ENCODE results near the gene PAPOLB.
"Not testable (repeated sequence)": the region's sequence is repeated elsewhere in the genome, so short reads cannot be mapped to it uniquely, and the experiment has no call there.

Gene PAPOLB

GRCh38 chr7:4861673-4862072, at the start of gene PAPOLB:
PAPOLB (minus strand) TSS chr7:4862030; CDS start chr7:4861810, 220 bp downstream.
- no peak for DNase-seq (ENCODE audit: low read depth in 2 of 2)

GRCh38 chr7:4911111-4911828, 49.4 kb upstream of the PAPOLB start:
- DNase-seq (ENCODE audit: low read depth in 2 of 2), result no peak

GRCh38 chr7:4906682-4907081, 44.9 kb upstream of the PAPOLB start:
- DNase-seq (ENCODE audit: low read depth in 2 of 2), result no peak

DNA sequence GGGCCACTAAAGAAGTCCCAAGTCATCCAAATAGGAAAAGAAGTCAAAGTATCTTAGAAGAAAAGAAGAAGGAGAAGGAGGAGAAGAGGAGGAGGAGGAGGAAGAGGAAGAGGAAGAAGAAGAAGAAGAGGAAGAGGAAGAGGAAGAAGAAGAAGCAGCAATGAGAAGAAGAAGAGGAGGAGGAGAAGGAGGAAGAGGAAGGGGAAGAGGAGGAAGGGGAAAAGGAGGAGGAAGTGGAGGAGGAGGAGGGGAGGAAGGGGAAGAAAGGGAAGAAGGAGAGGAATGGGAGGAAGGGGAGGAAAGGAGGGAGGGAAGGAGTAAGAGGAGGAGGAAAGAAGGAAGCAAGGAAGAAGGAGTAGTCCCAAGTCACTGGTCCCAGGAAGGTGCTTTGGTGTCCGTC, 43.3 kb upstream of the PAPOLB start:
- DNase-seq (ENCODE audit: low read depth in 2 of 2), result no peak

GRCh38 chr7:4904346-4904745, 42.5 kb upstream of the PAPOLB start:
- DNase-seq (ENCODE audit: low read depth in 2 of 2), result no peak

GRCh38 chr7:4895766-4896165, 33.9 kb upstream of the PAPOLB start:
- DNase-seq (ENCODE audit: low read depth in 2 of 2), result no peak

DNA sequence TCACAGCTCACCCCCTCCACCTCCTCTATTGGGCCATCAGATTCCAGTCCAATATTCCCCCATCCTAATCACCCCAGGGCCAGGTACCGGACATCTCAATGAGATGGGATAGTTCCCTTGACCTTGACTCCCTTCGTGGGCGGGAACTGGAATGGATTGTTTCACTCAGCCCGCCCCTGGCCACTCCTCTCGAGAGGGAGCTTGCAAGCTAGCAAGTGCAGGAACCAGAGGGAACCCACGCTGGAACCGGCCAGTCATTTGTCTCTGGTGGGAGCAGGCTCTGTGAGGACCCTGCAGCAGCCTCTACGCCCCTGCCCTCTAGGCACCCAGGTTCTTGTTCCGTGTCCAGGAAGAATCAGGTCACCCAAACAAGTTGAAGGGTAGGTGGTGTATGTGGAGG, 32.7 kb upstream of the PAPOLB start:
- no peak for DNase-seq (ENCODE audit: low read depth in 2 of 2)

DNA sequence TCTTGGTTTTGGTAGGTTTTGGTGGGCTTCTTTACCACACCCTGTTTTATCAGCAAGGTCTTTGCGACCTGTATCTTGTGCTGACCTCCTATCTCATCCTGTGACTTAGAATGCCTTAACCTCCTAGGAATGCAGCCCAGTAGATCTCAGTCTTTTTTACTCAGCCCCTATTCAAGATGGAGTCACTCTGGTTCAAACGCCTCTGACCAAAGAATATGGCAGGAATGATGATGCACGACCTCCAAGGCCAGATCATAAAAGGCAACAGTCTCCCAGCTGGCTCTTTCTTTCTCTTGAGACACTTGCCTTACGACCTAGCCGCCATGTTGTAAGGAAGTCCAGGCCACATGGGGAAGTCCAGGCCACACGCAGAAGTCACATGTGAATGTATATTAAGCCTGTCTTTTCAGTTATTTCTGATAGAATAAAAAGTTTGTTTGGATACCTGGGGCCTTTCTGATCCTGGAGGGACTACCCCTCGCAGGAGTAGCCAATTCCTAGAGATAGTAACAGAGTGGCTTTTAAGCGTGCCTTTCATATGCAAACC, 32.2 kb upstream of the PAPOLB start:
- DNase-seq (ENCODE audit: low read depth in 2 of 2), result no peak

GRCh38 chr7:4893188-4893587, 31.4 kb upstream of the PAPOLB start:
- not testable (repeated sequence) for DNase-seq (ENCODE audit: low read depth in 2 of 2)

- DNase-seq (ENCODE audit: low read depth in 2 of 2), result not testable (repeated sequence)
Measured at GRCh38 chr7:4891522-4891921, 29.7 kb upstream of the PAPOLB start.

DNA sequence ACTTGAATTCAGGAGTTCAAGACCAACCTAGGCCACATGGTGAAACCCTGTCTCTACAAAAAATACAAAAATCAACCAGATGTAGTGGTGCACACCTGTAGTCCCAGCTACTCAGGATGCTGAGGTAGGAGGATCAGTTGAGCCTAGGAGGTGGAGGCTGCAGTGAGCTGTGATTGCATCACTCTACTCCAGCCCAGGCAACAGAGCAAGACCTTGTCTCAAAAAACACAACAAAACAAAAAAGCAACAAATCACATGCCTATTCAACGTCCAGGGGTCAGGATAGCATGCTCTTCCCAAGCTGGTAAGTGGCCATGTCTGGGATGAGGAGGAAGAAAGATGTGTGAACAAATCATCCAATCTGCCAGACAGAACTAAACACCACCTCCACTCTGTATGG, 27.9 kb upstream of the PAPOLB start:
- DNase-seq (ENCODE audit: low read depth in 2 of 2), result no peak

- DNase-seq (ENCODE audit: low read depth in 2 of 2), result no peak
Measured at GRCh38 chr7:4888161-4888560, 26.3 kb upstream of the PAPOLB start.

DNA sequence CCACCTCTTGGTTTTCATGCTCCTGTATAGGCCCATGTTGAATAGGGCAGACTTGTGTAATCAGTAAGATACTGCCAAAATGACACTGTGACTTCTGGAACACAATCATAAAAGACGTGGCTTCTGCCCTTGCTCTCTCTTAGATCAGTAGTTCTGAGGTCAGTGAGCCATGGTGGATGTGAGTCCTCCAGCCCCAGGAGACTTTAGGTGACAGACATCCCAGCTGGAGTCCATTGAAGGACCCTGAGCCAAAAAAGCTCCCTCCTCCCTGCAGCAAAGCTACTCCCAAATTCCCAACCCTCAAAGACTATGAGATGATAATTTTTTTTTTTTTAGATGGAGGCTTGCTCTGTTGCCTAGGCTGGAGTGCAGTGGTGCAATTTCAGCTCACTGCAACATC, 24.8 kb upstream of the PAPOLB start:
- DNase-seq (ENCODE audit: low read depth in 2 of 2), result no peak

DNA sequence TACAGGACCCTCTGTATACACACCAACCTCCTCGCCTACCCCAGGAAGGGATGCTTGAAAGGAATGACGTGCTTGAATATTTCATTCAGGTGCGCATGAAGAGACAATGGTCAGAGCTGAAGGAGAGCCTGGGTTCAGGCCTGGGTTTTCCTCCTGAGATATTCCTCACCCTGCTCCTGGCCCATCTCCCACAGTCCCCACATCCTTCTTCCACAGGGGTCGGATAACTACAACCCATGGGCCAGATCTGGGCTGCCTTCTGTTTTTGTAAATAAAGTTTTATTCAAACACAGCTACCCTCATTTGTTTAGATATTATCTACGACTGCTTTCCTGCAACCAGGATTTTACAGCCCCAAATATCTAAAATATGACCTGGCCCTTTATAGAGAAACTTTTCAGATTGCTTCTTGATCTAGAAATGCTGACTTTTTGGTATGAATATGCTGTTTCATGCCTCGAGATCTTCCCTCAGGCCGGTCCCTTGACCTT, 23.5 kb upstream of the PAPOLB start:
- DNase-seq (ENCODE audit: low read depth in 2 of 2), result no peak

DNA sequence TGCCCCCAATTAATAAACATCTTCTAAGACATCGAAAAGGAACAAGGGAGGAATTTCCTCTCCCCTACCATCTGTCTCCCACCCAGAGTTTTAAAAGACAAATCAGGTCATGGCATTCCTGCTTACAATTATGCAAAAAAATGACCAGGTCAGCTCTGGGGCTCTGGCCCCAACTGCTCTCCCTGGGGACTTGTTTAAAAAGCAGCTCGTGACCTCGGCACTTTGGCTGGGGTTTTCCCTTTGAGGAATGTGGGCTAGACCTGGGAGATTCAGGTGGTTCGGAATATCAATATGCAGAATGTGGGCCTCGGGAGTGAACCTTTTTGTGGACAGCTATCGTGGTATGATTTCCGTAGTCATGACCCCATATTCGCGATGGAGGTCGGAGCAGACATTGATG, 22.3 kb upstream of the PAPOLB start:
- DNase-seq (ENCODE audit: low read depth in 2 of 2), result no peak

- peak; percentile 89 to 98 for DNase-seq (ENCODE audit: low read depth in 2 of 2)
Measured at GRCh38 chr7:4883372-4884144, 21.7 kb upstream of the PAPOLB start, which contains the start of gene RADIL. RADIL (minus strand) TSS chr7:4883716; CDS start chr7:4878139, 5,577 bp downstream.

DNA sequence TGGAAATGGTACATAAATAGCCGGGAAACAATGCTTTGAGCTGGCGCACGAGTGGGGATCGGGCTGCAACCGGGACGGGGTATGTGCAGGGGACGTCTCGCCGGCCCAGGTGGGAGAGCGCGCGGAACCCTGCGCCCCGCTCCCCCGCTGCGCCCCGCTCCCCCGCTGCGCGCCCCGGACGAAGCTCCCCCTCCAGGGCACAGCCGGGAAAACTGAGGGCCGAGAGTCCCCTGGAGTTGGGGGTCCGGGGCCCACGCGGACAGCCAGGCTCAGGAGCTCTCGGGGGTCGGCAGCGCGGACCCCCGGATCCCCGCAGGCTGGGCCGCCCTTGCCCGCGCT, 21.2 kb upstream of the PAPOLB start:
- DNase-seq (ENCODE audit: low read depth in 2 of 2), result no peak

- DNase-seq (ENCODE audit: low read depth in 2 of 2), result no peak
Measured at GRCh38 chr7:4882169-4883032, 20.6 kb upstream of the PAPOLB start.

DNA sequence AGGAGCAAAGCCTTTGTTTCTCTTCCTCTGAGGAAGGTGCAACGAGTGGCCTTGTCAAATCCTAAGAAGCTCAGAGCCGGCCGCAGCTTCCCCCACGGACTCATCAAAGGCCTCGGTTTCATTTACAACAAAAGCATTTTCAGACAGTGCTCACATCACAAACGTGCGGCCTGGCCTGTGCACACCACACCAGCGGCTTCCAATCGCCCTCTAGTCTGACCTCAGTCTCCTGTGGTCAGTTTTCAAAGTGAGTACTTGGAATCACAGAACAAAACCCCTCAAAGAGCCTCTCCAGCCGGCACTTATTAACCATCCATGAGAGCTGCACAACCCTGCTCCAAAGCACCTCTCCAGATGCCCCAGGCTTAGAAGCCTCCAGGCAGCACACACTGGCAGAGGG, 18.4 kb upstream of the PAPOLB start:
- DNase-seq (ENCODE audit: low read depth in 2 of 2), result no peak

GRCh38 chr7:4879396-4880081, 17.7 kb upstream of the PAPOLB start:
- no peak for DNase-seq (ENCODE audit: low read depth in 2 of 2)

All from stimulated activated CD4-positive, alpha-beta T cell treated with anti-CD3 and anti-CD28 coated beads, Interleukin-4, amount 100 ng/mL, for 48 hours (primary cell).